Stomach (tissue), 4 donors: ENCODE measurements around the gene SLC6A8.

ENCODE experiments used
- CTCF ChIP-seq, 7 experiments: fragments of 450-650 bp in 4 of 7; fragments of 200-600 bp in 3 of 7; sonication (generic) in 3 of 7; IDR thresholded peaks; one replicate each; pipeline ENCODE4 v1.5.1; 2016 to 2019; ENCODE audit warnings: antibody characterized with exemption in 7 of 7, control low read depth in 2 of 7, mild to moderate bottlenecking in 1 of 7
- EP300 ChIP-seq: sonication (generic); formaldehyde crosslinking; IDR thresholded peaks from one replicate; pipeline ENCODE4 v1.6.1; 2017; ENCODE audit warnings: antibody characterized with exemption
- POLR2A ChIP-seq, 4 donors: fragments of 450-650 bp; IDR thresholded peaks; one replicate each; pipeline ENCODE4 v1.6.1; 2016; ENCODE audit warnings: antibody characterized with exemption in 4 of 4, control low read depth in 2 of 4, mild to moderate bottlenecking in 1 of 4, moderate library complexity in 1 of 4
- POLR2AphosphoS5 ChIP-seq, 3 donors: sonication (generic); formaldehyde crosslinking; IDR thresholded peaks; one replicate each; pipeline ENCODE4 v1.6.1; 2016; ENCODE audit warnings: antibody characterized with exemption in 3 of 3

DNA sequence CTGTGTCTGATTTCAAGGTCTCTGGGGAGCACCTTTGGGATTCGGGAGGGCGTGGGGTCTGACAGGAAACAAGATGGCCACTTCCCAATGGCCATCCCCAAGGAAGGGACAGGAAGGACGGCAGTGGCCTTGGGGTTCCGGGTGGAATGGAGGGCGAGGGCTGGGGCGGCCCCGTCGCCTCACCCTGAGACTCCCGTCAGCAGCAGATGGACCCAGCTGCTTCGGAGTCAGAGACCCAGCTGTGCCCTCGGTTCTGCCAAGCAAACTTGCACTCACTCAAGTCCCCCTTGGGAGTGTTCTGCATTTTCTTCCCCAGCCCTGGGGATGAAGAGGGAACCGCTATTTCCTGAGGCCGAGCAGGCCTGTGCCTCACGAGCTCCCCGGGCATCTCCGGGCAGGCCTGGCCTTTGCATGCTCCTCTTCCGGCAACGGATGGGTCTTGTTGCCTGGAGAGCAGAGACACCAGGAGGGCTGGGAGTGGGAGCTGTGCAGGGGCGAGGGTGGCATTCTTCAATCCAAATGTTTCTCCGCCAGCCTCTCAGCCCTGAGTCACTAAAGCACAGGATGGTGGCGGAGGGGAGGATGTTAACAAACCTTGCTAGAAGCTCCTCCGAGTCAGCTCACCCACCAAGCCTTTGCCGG lies 47.6 kb upstream of the SLC6A8 start:
- TF ChIP-seq CTCF (IDR thresholded peaks at IDR 0.05) (no peak), POLR2A (IDR thresholded peaks at IDR 0.05) (no peak), EP300 (no peak), POLR2AphosphoS5 (IDR thresholded peaks at IDR 0.05) (no peak)
